Measurements from ENCODE around the gene PPP2R2C. TPM values are rescaled to one million over a fixed set of nuclear protein-coding genes. Genes with fewer than 3 reads are reported as not detected.

The PPP2R2C gene
- total RNA-seq, 4 donors from 2014 or later = 0.50 to 2.7 (median 1.4) TPM

GRCh38 chr4:6368601-6369000 lies 103.8 kb downstream of the PPP2R2C start:
- WGBS = 76% methylated on average over 12 of the region's 12 CpGs
- Histone ChIP-seq H3K36me3 (no peaks in the 10 kb centered on the region), H3K27ac (replicated peaks in 1 of 4) (no peak overlapping the region), H3K27me3 (peaks cover 0 to 56% (median 0%) of the 10 kb centered on the region in 4 donors), H3K9me3 (no peaks in the 10 kb centered on the region), H3K4me1 (no peaks in the 10 kb centered on the region), H3K4me3 (no peak overlapping the region)
- TF ChIP-seq EP300 (IDR thresholded peaks at IDR 0.05) (no peak), POLR2A (IDR thresholded peaks at IDR 0.05; ENCODE audit: low read depth) (no peak), POLR2AphosphoS5 (IDR thresholded peaks at IDR 0.05) (no peak)
- intact Hi-C loops (cut with DNase I) = no loop called here
- no peak for DNase-seq (ENCODE audit: extremely low spot score)

GRCh38 chr4:6368096-6368495 lies 104.3 kb downstream of the PPP2R2C start:
- intact Hi-C loops (cut with DNase I) = no loop called here
- Histone ChIP-seq H3K27me3 (peaks cover 0 to 57% (median 0%) of the 10 kb centered on the region in 4 donors), H3K9me3 (peaks cover 0 to under 1% (median 0%) of the 10 kb centered on the region in 4 donors), H3K4me1 (no peaks in the 10 kb centered on the region), H3K36me3 (no peaks in the 10 kb centered on the region), H3K27ac (replicated peaks in 1 of 4) (no peak overlapping the region), H3K4me3 (no peak overlapping the region)
- TF ChIP-seq EP300 (IDR thresholded peaks at IDR 0.05) (no peak), CTCF (IDR thresholded peaks at IDR 0.05) (no peak), POLR2A (IDR thresholded peaks at IDR 0.05; ENCODE audit: low read depth) (no peak), POLR2AphosphoS5 (IDR thresholded peaks at IDR 0.05) (no peak)
- no peak for DNase-seq (ENCODE audit: extremely low spot score)
- WGBS = 74% methylated on average over 10 of the region's 10 CpGs

- Histone ChIP-seq H3K27ac (replicated peaks in 1 of 4) (no peak overlapping the region), H3K4me1 (no peaks in the 10 kb centered on the region), H3K4me3 (no peak overlapping the region), H3K27me3 (peaks cover 0 to 63% (median 0%) of the 10 kb centered on the region in 4 donors), H3K36me3 (no peaks in the 10 kb centered on the region), H3K9me3 (peaks cover 0 to 5% (median 0%) of the 10 kb centered on the region in 4 donors)
- TF ChIP-seq CTCF (IDR thresholded peaks at IDR 0.05) = no peak
- TF ChIP-seq POLR2A (IDR thresholded peaks at IDR 0.05; ENCODE audit: low read depth) = no peak
- no peak for TF ChIP-seq POLR2AphosphoS5 (IDR thresholded peaks at IDR 0.05)
- no peak for TF ChIP-seq EP300 (IDR thresholded peaks at IDR 0.05)
- DNase-seq (ENCODE audit: extremely low spot score) = no peak
- intact Hi-C loops (cut with DNase I) = no loop called here
- 42% methylated on average over 8 of the region's 8 CpGs for WGBS
Measured at GRCh38 chr4:6367371-6367851, 105.0 kb downstream of the PPP2R2C start.

- intact Hi-C loops (cut with DNase I) = no loop called here
- peaks cover 0 to 72% (median 0%) of the 10 kb centered on the region in 4 donors for H3K27me3 ChIP-seq
- no peaks in the 10 kb centered on the region for H3K4me1 ChIP-seq
- no peak overlapping the region for H3K27ac ChIP-seq (replicated peaks in 1 of 4)
- no peak for TF ChIP-seq CTCF (IDR thresholded peaks at IDR 0.05)
- no peak for TF ChIP-seq POLR2AphosphoS5 (IDR thresholded peaks at IDR 0.05)
- no peak for TF ChIP-seq POLR2A (IDR thresholded peaks at IDR 0.05; ENCODE audit: low read depth)
- WGBS = 89% methylated on average over 3 of the region's 5 CpGs
- no peaks in the 10 kb centered on the region for H3K36me3 ChIP-seq
- peaks cover 0 to 5% (median 0%) of the 10 kb centered on the region in 4 donors for H3K9me3 ChIP-seq
- DNase-seq (ENCODE audit: extremely low spot score) = no peak
- H3K4me3 ChIP-seq = no peak overlapping the region
Measured at GRCh38 chr4:6366581-6366980, 105.8 kb downstream of the PPP2R2C start.

- WGBS = 58% methylated on average over 13 of the region's 13 CpGs
- Histone ChIP-seq H3K4me3 (no peak overlapping the region), H3K27me3 (peaks cover 0 to 68% (median 0%) of the 10 kb centered on the region in 4 donors), H3K36me3 (no peaks in the 10 kb centered on the region), H3K27ac (replicated peaks in 1 of 4) (no peak overlapping the region), H3K9me3 (peaks cover 0 to 5% (median 0%) of the 10 kb centered on the region in 4 donors), H3K4me1 (no peaks in the 10 kb centered on the region)
- intact Hi-C loops (cut with DNase I) = no loop called here
- TF ChIP-seq EP300 (IDR thresholded peaks at IDR 0.05) (no peak), CTCF (IDR thresholded peaks at IDR 0.05) (no peak)
- no peak for DNase-seq (ENCODE audit: extremely low spot score)
Measured at GRCh38 chr4:6365545-6366086, 106.8 kb downstream of the PPP2R2C start.
